Inferior parietal cortex (tissue), 1 donor: Measurements from ENCODE around the gene PRKCSH.
"Not testable (repeated sequence)": the region's sequence is repeated elsewhere in the genome, so short reads cannot be mapped to it uniquely, and the experiment has no call there.

Source experiments
- DNase-seq: peaks from one replicate; pipeline ENCODE4 v3.0.0-alpha.2; 2016; ENCODE audit errors: extremely low spot score

Gene PRKCSH

DNA sequence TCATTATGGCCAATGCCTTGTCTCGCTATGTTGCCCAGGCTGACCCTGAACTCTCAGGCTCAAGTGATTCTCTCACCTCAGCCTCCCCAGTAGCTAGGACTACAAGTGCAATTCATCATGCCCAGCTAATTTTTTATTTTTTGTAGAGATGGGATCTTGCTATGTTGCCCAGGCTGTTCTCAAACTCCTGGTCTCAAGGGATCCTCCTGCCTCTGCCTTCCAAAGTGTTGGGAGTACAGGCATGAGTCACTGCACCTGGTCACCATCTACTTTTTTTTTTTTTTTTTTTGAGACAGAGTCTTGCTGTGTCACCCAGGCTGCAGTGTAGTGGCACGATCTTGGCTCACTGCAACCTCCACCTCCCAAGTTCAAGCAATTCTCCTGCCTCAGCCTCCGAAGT lies 39.9 kb downstream of the PRKCSH start:
- DNase-seq = not testable (repeated sequence)

DNA sequence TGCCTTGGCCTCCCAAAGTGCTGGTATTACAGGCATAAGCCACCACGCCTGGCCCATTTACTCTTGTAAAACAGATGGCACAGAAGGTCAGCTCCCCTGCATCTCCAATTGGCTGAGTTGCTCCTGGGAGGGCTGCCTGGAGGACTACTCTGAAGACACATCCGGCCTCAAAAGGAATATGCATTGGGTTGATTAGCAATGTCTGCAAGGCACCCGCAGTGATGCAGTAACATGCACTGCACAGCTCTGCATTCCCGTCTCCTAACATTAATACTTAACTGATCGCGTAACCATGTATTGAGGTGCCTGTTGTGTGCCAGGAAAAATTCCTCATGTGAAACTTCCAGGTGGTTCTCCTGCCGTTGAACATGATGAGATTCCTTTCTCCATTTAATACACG lies 40.4 kb downstream of the PRKCSH start:
- DNase-seq = no peak

DNA sequence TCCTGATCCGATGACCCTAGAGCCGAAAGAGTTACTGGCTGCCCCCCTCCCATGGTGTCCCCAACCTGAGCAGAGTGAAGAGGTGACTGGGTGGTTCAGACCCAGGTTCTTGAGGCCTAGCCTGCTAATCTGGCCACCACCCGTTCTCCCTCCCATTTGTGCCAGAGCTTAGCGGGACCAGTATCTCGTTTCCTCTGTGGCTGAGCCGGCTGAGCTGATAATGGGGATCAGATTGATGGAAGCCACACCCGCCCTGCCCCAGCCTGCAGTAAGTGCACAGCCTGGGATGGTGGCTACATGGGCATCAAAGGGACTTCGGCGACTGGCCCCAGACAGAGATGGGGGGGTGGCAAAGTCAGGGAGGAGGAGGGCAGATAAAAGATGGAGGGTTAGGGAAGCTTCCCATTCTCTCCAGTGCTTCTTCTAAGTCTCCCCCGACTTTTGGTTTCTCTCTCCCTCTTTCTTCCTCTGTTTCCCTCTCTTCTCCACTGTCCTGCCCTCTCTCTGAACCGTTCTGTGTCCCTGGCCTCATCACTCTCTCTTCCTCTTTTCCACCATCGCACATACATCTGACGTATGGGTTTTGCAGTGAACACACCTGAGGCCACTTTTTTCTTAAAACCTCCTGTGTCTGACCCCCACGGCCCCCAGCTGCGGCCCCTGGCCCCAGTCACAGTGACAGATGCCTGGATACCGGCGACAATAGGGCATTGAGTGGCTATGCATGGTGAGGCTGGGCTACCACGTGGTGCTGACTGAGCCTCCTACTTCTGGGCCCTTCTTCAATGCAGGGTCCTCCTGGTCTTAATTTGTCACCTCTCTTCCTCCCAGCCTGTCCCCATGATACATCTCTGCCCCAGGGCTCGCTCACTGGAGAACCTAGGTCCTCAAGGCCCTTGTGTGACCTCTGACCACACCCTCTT lies 43.0 kb downstream of the PRKCSH start:
- DNase-seq = no peak

DNA sequence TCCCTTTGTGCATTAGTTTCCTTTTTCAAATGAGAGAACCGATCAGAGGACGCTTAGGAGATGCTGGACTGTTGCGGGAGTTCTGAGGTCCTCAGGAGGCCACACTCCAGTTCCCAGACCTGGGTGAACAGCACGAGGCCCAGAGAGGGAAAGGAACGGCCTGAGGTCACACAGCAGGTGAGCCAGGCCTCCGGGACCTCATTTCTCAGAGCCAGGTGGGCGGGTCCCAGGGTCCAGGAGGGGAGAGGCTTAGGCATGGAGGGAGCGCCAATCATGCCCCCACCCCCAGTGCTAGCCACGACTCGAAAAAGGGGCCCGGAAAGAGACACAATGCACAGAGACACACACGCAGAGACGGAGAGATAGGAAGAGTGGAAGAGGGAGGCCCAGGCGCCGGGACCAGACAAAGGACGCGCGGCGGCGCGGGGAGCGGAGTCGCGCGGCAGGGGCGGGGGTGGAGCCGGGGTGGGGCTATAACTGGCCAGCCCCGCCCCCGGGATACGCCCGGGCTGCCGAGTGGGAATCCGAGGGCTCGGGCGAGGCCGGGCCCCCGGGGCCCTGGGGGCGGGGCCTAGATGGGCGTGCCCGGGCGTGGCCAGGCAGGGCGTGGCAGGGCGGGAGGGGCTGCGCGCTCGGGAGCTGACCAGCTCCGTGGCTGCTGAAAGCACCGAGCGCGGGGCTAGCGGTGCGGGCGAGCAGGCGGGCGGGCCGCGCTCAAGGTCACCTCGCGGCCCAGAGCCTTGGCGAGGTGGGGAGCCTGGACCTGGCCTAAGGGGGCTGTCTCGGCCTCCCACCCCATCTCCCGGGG lies 43.9 kb downstream of the PRKCSH start:
- peak; percentile 62 for DNase-seq

DNA sequence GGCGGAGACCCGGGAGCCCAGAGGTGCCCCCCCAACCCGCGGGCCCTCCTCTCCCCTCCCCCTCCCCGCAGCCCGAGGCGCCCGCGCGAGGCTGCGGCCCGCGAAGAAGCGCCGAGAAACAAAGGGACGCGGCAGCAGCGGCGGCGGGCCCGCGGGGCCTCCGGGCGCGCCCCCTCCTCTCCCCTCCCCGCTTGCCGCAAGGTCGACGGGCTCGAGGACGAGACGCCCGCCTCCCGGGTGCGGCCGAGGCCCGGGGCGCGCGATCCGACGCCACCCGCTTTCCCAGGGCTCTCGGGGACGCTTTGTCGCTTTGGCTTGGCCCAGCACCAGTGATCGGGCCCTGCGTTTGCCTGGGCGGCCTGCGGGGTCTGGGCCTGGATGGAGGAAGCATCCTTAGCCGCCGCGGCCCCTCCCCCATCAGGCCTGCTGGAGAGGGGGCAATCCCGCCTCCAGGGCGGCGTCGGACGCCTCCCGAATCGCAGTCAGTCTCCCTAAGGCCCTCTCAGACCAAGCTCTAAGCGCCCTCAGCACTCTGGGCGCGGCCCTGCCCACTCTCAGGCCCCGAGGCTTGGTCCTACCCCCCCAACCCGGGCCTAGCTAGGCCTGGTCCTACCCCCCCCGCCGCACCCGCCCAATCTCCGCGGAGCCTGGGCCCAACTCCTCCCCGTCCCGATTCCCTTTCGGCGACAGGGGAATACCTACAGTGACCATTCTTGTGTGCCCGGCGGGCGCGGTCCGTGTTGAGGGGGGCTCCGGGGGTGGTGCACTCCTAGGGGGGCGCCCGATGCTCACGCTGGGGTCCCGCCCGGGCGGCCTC lies 44.7 kb downstream of the PRKCSH start:
- DNase-seq = no peak

DNA sequence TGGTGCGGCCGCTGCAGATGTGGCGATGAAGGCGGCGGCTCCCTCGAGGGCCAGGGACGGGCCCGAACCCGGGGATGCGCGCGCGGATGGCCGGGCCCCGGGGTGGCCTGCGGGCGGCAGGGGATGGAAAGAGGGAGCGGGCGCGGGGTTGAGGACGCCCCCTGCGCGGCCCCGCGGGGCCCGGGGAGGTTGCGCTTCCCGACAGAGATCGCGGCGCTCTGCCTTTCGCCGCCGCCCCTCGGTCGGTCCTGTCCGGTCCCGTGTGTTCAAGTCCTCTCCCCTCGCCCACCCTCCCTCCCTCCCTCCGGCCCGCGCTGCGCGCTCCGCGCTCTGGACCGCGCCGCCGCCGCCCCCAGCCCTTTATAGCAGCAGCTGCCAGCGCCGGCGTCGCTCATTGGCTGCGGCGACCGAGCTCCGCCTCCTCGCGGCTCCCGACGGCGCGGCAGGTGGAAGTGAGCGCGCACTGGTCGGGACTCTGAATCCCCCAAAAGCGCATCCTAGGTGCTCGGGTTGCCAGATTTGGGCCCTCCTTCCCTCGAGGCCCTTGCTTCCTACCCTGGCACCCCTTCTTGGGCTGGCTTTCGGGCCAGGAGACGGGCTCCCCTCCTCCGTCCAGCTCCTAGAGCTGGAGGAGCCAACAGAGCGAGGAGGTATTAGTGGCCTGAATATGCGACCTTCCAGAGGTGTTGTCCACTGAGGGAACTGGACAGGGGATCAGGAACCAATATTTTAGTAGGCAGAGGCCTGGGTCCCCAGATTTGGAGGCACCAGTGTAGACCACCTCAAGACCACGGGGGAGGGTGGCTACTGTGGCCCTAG lies 45.5 kb downstream of the PRKCSH start, which contains the start of gene ELAVL3:
ELAVL3 (minus strand) TSS at position 332 of the 819 bp plus-strand sequence. CDS start 438 bp downstream, outside the sequence.
- peak; percentile 67 for DNase-seq

DNA sequence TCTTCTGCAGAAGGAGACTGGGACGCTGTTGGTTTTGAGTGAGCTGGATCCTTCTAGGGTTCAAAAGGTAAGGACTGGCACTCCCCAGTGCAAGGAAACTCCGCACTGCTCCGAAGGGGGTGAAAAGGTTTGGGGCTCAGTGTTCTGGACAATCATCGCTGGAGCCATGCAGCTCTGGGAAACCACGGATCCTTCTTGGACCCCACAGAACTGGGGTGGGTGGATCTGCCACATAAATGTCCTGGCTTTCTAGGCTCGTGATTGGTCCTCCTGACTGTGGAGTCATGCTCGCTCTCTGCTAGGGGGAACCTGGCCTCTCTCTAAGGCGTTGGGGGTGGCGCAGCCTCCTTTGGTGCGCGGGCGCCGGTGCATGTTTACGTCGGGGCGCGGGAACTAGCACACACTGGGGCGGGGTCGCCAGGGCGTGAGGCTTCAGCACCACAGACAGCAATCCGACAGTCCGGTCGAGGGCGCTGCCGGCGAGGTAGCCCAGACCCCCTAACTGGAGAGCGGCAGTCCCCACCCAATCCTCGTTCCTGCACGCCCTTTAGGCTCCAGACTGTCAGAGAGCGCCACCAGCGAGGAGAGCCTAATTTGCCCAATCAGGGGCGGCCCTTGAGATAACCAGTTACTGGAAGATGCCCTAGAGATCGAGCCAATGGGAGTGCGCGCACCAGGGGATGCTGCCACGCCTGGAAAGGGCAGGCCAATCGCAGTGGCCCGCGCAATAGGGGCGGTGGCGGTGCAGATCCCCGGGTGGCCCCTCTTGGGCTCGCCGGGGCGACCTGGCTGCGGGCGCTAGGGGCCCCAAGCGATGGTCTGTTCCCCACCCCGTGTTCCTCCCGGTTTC lies 46.3 kb downstream of the PRKCSH start:
- DNase-seq = peak; percentile 96

DNA sequence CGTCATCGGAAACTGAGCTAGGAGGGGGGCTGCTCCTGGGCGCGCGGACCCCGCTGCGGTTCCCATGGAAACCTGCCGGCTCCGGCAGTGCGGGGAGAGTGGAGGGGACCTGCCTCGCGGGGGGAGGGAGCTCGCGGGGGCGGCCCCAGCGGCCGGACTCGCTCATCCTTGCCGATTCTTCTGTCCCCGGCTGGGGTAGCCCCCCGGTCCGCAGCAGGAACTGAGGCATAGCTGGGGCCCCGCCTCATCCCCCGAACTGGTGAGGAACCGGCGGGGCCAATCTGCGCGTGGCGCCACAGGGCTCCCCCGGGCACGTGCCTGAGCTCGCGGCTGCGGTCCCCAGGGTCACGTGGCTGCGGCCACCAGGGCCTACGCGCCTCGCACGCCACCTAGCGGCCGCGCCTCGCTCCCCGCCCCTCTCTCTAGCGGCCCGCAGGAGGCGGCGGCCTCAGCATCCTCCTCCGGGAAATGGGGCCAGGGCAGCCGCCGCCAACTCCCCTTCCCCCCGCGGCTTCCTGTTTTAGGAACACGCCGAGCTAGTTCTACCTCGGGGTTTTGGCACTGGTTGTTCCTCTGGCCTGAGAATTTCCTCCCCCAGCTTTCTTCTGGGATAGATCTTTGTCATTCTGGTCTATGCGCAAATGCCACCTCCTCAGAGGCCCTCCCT lies 47.1 kb downstream of the PRKCSH start:
- DNase-seq = peak; percentile 85

DNA sequence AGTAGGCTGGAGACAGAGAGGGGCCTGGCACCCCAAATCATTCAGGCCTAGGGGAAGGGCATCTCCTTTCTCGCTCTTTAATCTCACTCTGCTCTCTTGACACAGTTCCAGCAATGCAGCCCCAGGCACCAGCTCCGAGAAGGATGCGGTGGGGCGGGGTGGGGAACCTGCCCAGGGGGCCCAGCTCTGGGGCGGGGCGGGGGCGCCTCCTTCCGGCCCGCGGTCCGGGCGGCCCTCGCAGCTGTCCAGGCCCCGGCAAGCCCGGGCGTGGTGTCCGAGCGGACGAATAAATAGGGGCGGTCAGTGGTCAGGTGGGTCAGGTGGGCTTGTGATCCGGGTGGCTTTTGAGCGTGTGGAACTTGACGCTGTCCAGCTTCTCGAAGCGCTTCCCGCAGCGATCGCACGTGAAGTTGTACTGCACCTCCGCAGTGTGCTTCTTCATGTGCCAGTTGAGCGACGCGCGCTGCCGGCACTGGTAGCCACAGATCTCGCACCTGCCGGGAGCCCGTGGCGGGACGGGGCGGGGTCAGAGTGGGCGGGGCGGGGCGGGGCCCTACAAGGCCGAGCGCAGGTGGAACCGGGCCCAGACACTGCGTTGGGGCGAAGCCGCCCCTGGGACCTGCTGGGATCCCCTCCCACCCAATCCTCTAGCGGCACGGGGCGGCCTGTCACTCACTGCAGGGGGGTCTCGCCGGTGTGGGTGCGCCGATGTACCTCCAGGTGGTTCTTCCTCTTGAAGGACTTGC lies 48.1 kb downstream of the PRKCSH start:
- DNase-seq = no peak

DNA sequence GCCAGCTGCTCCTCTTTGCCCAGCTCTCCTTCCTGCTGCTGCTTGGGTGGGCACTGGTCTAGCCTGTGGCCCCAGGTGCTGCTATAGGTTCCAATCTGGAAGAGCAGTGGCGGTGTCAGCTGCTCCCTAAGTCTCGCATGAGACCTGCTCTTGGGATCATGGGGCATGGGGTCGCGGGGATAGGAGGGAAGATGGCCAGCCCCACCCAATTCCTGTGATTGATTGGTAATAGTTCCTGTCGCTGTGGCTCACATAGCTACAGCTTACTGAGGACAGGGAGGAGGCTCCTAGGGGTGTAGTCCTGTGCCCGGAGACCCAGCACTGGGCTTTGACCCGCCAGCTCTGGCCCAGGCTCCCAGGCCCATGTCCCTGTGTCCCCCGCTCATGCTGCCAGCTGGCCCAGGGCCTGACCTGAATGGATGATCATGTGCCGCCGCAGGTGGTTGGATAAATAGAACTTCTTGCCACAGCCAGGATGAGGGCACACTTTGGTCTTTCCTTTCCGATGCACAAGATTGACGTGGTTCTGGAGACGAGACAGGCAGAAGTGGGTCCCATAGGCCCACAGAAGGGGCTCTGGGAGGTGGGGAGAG lies 49.9 kb downstream of the PRKCSH start:
- no peak for DNase-seq

DNA sequence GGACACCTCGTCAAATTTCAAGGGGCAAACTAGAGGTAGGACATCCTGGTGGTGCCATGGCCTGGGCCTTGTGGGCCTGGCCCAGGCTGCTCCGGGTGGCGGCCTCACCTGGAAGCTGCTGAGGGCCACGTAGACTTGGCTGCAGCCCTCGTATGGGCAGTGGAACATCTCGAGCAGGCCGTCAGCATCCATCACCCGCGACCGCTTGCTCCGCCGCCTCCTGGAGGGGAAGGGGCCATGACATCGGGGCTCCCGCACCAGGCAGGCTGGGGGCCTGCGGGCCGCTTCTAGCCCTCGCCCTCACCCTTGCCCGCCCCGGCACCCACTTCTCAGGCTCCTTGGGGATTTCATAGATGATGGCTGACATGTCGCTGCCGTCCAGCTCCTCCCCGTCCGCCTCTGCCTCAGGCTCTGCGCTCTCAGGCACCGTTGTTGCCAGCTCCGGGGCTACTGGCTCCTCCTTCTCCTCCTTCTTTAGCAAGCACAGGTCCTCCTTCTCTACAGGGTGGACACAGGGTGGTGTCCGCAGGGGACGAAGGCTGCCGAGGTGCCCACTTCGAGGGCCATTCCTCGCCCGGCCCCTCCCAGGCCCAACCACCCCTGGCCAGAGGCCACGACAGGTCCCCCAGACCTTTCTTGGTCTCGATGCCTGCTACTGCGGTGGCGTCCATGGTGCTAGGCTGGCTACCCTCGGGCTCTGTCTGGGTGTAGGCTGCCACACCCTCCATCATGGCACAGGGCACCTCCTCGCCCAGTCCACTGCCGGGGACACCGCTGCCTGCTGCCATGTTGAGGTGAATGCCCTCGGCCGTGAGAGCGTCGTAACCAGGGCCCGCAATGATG lies 51.4 kb downstream of the PRKCSH start:
- no peak for DNase-seq

DNA sequence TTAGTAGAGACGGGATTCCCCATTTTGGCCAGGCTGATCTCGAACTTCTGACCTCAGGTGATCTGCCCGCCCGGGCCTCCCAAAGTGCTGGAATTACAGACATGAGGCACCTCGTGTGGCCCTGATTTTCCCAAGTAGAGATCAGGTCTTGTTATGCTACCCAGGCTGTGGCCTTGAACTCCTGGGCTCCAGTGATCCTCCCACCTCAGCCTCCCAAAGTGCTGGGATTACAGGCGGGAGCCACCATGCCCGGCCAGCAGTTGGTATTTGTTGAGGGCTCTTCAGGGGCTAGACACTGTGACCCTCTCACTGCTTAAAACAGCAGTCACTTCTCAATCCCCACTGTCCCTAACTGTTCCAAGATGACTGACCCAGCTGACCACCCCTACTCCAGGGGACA lies 53.9 kb downstream of the PRKCSH start:
- DNase-seq = no peak

DNA sequence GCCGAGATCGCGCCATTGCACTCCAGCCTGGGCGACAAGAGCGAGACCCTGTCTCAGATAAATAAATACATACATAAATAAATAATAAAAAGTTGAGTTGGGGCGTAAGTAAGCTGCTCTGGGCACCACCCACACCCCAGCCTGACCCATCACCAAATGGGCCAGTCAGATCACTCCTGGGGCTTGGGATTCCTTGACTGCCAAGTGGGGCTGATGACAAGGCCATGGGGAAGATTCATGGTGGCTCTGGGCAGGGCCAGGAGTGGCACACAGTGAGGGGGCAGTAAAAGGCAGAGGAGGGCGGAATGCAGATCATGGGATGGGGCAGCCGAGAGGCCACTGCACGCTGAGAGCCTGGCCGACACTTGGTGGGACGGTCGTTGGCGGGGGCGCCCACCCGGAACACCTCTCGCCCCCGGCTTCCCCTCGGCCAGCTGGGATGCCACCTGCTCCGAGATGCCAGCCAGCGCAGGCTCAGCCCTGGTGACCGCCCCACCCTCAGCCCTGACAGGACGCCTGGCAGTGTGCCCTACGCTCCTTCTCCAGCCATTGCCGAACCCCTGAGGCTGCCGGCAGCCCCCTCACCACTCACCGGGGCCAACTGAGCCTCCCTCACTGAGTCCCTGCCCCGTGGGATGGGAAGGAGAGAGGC lies 59.3 kb downstream of the PRKCSH start:
- DNase-seq = no peak

DNA sequence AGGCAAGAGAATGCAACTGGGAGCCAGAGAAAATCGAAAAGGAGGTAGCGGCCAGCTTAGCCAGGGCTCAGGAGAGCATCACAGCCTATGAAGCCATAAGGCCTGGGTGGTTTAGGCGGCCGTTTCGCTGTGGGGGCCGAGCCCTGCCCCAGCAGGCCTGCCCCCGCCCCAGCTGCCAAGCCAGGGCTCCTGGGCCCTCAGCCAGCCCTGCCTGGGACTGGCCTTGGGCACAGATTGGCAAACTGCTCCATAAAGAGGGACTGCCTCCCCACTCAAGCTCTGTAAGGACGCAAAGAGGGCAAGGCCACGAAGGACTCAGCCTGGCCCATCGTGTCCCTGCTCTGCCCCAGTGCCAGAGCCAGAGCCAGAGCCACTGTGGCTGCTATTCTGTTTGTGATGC lies 60.0 kb downstream of the PRKCSH start:
- no peak for DNase-seq

DNA sequence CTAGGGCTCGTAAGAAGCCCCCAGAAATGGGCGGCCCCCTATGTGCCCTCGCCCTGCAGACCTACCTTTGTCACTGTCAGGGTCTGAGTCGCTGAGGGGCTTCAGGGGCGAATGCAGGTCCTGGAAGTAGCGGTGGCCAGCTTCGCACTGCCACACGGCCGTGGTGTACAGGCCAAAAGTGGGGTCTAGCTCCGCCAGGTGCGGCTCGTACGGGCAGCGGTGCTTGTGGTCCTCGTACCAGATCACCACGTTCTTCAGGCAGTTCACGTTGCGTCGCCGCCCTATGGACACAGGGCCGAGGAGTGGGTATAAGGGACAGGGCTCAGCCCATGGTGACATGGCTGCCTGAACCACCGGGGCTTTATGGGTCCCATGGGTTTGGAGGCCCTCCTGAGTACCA lies 60.5 kb downstream of the PRKCSH start:
- DNase-seq = no peak

DNA sequence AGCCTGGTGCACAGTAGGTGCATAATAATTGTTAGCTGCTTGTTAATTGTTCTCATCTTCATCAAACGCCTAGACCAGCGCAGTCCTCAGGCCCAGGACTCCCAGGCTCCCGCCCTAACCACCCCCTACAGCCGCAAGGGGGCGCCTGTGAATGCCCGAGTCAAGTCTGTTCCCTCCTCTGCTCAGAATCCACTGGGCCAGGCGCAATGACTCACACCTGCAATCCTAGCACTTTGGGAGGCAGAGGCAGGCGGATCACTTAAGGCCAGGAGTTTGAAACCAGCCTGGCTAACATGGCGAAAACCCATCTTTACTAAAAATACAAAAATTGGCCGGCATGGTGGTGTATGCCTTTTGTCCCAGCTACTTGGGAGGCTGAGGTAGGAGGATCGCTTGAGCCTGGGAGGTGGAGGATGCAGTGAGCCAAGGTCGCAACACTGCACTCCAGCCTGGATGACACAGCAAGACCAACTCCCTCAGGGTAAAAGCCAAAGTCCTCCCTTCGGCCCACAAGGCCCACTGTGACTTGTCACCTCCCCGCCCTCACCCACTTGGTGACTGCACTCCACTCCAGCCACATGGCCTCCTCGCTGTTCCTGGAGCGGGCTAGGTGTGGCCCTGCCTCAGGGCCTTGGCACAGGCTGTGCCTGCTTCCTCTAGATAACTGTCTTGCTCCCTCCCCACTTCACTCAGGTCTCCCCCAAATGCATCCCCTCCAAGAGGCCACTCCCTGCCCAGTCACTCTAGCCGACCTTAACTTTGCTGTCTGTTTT lies 61.1 kb downstream of the PRKCSH start:
- DNase-seq = peak; percentile 57
